GM19455 (cell line): ENCODE data around the gene FBP1.
A peak's percentile ranks its signal among the peaks of the same experiment; 100 is the strongest.
"Not testable (repeated sequence)": the region's sequence is repeated elsewhere in the genome, so short reads cannot be mapped to it uniquely, and the experiment has no call there.

Source experiments
- ATAC-seq: cut with Tn5 transposase; IDR thresholded peaks from one replicate; pipeline ENCODE4 v1.9.1; 2021; ENCODE audit not compliant: unreplicated experiment

Gene FBP1

DNA sequence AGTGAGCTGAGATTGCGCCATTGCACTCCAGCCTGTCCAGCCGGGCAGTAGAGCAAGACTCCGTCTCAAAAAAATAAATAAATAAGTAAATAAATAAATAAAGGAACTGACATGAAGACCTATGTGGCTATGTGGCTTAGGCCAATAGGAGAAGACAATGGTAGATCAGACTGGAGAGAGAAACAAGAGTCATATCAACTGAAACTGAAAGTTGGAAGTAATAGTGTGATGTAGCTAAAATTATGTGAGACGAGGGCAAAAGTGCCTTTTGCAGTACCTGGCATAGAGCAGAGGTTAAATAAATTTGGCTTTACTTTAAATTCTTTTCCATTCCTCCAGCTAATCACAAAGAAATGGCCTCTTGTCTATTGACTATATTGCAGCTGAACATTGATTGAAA, 53.0 kb downstream of the FBP1 start:
- no peak for ATAC-seq

DNA sequence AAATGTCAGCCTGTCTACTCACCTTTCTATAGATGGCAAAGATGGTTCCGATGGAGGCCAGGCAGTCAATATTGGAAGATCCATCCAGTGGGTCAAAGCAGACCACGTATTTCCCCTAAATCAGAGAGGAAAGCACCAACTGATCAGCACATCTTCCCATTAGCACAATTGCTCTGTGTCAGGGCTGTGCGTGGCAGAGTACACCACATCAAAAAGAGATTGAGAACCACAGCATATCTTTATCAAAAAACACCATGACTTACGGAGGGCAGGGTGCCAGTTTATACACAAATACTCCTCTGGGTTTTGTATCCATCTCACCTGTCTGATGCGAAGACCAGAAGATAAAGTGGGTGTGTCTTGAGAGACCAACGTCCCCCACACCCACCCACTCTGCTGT, 54.8 kb downstream of the FBP1 start:
- ATAC-seq = no peak

- no peak for ATAC-seq
Observed at GRCh38 chr9:94581728-94582127, 57.6 kb downstream of the FBP1 start.

DNA sequence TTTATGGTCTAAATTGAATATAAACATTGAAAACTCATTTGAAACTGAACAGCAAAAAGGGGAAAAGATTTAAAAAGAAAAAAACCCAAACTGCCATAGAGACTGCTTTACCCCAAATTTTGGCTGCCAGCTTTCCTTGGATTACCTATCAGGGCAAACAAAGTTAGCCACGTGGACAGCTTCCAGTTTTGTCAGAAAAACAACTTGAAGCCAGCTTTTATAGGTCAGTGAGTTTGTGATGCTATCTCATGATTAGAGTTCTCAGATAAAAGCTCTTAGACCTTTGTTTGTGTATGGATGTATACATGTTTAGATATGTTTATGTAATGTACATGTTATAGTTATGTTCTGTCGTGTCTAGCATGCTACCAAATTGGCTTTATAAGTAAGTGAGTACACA, 61.7 kb downstream of the FBP1 start:
- ATAC-seq = no peak

GRCh38 chr9:94577036-94577435, 62.3 kb downstream of the FBP1 start:
- no peak for ATAC-seq

DNA sequence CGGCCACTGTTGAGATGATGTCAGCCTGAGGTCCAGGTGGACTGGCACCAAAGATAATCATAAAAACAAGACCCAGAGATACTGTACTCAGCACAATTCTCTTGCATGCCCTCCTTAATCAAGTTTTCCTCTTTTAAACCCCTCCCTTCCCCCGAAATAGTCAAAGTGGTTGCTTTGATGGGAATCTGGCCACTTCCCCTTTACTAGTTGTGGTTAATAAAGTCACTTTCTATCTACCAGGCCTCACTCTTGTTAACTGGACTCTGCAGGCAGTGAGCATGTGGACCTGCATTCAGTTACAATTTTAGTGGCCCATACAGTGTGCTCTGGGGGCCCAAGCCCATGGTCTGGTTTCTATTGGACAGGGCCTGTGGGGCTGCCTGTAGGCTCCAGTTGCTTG, 63.2 kb downstream of the FBP1 start:
- ATAC-seq = no peak

- ATAC-seq = no peak
Observed at GRCh38 chr9:94568972-94569712, 70.2 kb downstream of the FBP1 start.

DNA sequence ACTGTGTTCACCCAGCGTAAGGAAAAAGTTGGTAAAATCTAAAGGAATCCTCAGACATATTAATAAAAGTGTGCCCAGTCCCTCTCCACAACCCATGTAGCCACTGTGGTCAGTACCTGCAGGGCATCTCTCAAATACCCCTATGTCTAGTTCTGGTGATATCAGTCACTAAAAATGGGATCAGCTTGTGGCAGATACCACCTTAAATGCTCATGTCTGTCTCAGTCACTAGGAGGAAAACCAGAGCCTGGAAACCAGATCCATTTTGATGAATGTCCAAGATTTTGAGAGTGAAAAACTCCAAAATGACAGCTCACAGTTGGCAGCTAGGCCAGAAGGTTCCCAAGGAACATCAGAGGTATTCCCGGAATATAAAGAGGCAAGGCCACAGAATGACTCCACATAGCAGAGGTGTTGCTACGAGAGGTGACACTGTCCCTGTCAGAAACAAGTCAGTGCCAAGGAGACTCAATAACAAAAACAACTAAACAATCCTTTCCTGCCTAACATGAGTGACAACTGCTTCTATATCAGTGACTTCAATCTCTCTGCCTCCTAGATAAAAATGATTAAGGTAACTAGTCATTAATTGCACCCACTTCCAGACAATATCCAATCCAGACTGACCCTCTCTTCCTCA, 70.9 kb downstream of the FBP1 start:
- no peak for ATAC-seq

GRCh38 chr9:94567271-94567670, 72.0 kb downstream of the FBP1 start:
- no peak for ATAC-seq

- no peak for ATAC-seq
Observed at GRCh38 chr9:94566550-94566949, 72.8 kb downstream of the FBP1 start.

DNA sequence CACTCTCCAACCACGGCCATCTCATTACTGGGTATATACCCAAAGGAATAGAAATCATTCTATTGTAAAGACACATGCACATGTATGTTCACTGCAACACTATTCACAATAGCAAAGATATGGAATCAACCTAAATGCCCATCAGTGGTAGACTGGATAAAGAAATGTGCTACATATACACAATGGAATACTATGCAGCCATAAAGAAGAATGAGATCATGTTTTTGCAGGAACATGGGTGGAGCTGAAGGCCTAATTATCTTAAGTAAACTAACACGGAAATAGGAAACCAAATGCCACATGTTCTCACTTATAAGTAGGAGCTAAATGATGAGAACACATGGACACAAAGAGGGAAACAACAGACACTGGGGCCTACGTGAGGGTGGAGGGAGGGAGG, 75.0 kb downstream of the FBP1 start:
- not testable (repeated sequence) for ATAC-seq

DNA sequence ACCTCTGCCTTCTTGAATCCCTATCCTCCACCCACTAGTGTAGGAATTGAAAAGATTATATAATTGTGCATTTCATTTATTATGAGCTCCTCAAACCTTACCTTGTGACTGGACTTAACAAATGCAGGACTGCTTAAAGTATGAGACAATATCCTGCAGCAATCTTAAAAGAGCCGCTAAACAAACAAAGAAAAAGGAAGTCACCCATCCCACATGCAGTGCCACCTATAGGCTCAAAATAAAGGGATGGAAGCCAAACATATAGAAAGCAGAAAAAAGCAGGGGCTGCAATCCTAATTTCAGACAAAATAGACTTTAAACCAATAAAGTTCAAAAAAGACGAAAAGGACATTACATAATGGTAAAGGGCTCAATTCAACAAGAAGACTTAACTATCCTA, 75.8 kb downstream of the FBP1 start:
- no peak for ATAC-seq

- ATAC-seq = no peak
Observed at GRCh38 chr9:94560237-94560636, 79.1 kb downstream of the FBP1 start.

- ATAC-seq = no peak
Observed at GRCh38 chr9:94557376-94557775, 81.9 kb downstream of the FBP1 start.

GRCh38 chr9:94554439-94555331, 84.6 kb downstream of the FBP1 start, which contains the start of gene PCAT7:
PCAT7 (plus strand) TSS chr9:94555083.
- ATAC-seq = peak; percentile 86

- no peak for ATAC-seq
Observed at GRCh38 chr9:94554078-94554438, 85.3 kb downstream of the FBP1 start.
